Nephron (organoid): ENCODE data around the gene PRC1.
"Not testable (repeated sequence)": the region's sequence is repeated elsewhere in the genome, so short reads cannot be mapped to it uniquely, and the experiment has no call there.

Source experiments
- H3K27ac Mint-ChIP-seq, 3 experiments: 2 replicates each; pipeline ENCODE4 v1.8.0; 2020; ENCODE audit warnings: mixed read lengths in 3 of 3, mild to moderate bottlenecking in 2 of 3, moderate library complexity in 1 of 3
- H3K27me3 Mint-ChIP-seq: 2 replicates; pipeline ENCODE4 v1.8.0; 2021; ENCODE audit warnings: low read depth, mild to moderate bottlenecking, moderate library complexity, mixed read lengths
- H3K36me3 Mint-ChIP-seq: 2 replicates; pipeline ENCODE4 v1.8.0; 2020; ENCODE audit warnings: low read depth, mixed read lengths
- H3K4me1 Mint-ChIP-seq: 2 replicates; pipeline ENCODE4 v1.8.0; 2020; ENCODE audit warnings: mixed read lengths
- H3K4me3 Mint-ChIP-seq, 3 experiments: 2 replicates each; pipeline ENCODE4 v1.8.0; 2020; ENCODE audit warnings: mild to moderate bottlenecking in 3 of 3, mixed read lengths in 3 of 3, moderate library complexity in 2 of 3
- H3K9me3 Mint-ChIP-seq: 2 replicates; pipeline ENCODE4 v1.8.0; 2020; ENCODE audit warnings: mixed read lengths
- TF ChIP-seq, protein P1 (sequence below), 3 experiments: fragments of 200-600 bp; sonication (generic); IDR thresholded peaks; one replicate each; pipeline ENCODE4 v1.5.0; 2021; ENCODE audit warnings: antibody characterized with exemption in 3 of 3; ENCODE audit not compliant: unreplicated experiment in 3 of 3

The PRC1 gene

DNA sequence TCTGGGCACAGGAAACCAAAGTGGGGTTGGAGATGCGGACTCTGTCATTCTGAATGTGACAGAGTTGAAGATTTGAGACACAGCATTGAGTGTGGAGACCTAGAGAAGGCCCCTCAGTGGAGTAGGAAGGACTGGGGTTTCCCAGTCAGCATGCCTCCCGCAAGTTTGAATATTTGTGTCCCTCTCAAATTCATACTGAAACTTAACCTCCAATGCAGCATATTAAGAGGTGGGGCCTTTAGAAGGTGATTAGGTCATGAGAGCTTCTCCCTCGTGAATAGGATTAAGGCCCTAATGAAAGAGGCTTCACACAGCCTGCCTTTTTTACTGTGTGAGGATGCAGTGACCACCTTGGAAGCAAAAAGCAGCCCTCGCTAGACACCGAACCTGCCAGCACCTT is 70.0 kb downstream of the PRC1 start:
- peaks cover 16% of the 10 kb centered on the region for H3K36me3 Mint-ChIP-seq
- TF ChIP-seq, protein P1, sequence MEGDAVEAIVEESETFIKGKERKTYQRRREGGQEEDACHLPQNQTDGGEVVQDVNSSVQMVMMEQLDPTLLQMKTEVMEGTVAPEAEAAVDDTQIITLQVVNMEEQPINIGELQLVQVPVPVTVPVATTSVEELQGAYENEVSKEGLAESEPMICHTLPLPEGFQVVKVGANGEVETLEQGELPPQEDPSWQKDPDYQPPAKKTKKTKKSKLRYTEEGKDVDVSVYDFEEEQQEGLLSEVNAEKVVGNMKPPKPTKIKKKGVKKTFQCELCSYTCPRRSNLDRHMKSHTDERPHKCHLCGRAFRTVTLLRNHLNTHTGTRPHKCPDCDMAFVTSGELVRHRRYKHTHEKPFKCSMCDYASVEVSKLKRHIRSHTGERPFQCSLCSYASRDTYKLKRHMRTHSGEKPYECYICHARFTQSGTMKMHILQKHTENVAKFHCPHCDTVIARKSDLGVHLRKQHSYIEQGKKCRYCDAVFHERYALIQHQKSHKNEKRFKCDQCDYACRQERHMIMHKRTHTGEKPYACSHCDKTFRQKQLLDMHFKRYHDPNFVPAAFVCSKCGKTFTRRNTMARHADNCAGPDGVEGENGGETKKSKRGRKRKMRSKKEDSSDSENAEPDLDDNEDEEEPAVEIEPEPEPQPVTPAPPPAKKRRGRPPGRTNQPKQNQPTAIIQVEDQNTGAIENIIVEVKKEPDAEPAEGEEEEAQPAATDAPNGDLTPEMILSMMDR (IDR thresholded peaks at IDR 0.05; ENCODE audit: unreplicated experiment in 3 of 3): no peak
- no peak overlapping the region for H3K4me3 Mint-ChIP-seq

DNA sequence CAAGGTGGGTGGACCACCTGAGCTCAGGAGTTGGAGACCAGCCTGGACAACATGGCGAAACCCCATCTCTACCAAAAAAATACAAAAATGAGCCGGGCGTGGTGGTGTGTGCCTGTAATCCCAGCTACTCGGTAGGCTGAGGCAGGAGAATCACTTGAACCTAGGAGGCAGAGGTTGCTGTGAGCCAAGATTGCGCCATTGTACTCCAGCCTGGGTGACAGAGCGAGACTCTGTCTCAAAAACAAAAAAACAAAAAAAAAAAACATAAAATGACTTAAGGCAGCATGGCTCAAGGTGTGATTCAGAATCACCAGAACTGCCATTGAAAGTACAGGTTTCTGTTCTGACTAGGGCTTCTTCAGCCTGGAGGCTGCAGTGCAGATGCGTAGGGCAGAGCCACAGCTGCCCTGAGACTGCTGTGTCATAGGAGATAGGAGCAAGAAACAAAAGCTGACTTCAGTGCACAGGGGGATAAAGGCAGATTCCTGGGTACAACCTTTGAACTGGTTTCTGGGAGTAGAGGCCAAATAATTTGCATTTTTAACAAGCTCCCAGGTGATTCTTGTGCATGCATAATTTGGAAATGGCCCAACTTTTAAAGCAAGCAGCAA is 71.5 kb downstream of the PRC1 start:
- not testable (repeated sequence) for H3K27me3 Mint-ChIP-seq, H3K27ac Mint-ChIP-seq, H3K4me1 Mint-ChIP-seq, H3K4me3 Mint-ChIP-seq, H3K9me3 Mint-ChIP-seq
- H3K36me3 Mint-ChIP-seq: peaks cover 25% of the 10 kb centered on the region

More for the DNA sequence above, 70.0 kb downstream of the PRC1 start:
- H3K4me1 Mint-ChIP-seq: no peaks in the 10 kb centered on the region
- no peak overlapping the region for H3K27ac Mint-ChIP-seq
- peaks cover 4% of the 10 kb centered on the region for H3K27me3 Mint-ChIP-seq
- H3K9me3 Mint-ChIP-seq: no peaks in the 10 kb centered on the region

DNA sequence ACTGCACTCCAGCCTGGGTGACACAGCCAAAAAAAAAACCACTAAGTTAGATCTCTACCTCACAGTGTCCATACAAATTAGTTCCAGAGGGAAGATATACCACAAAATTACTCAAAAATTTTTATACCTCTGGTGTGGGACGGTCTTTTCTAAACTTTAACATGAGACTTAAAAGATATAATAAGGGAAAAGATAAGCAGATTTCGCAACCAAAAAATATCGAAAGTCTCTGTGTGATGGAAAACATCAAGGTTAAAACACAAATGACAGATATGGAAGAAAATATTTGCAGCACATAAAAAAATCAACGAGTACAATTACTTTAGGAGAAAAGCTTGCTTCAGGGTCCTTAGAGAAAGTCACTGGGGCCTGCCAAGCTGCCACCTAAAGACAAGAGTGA is 72.4 kb downstream of the PRC1 start:
- Mint-ChIP-seq H3K27ac (no peak overlapping the region), H3K4me3 (no peak overlapping the region)
- TF ChIP-seq, protein P1 (IDR thresholded peaks at IDR 0.05; ENCODE audit: unreplicated experiment in 3 of 3): no peak

DNA sequence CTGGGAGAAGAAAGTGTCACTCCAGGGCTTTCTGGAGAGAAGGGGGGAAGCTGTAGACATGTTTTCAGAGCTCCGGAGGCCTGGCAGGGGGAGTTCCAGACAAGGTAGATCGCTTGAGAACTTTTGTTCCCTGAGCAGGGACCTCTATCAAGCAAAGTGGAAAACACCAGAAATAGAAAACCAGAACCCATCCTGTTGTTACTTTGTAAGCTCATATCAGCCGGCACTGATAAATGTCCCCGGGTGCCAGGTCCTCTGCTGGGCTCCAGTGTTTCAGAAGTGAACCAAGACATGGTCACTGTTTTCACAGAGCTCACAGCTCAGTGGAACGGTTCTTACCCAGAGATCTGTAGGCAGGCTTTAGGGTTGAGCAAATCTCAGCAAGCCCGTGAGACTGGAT is 75.5 kb downstream of the PRC1 start:
- H3K27ac Mint-ChIP-seq: no peak overlapping the region
- H3K4me1 Mint-ChIP-seq: peaks cover 12% of the 10 kb centered on the region
- peaks cover 4% of the 10 kb centered on the region for H3K27me3 Mint-ChIP-seq
- TF ChIP-seq, protein P1 (IDR thresholded peaks at IDR 0.05; ENCODE audit: unreplicated experiment in 3 of 3): no peak
- H3K36me3 Mint-ChIP-seq: peaks cover 46% of the 10 kb centered on the region
- no peaks in the 10 kb centered on the region for H3K9me3 Mint-ChIP-seq
- H3K4me3 Mint-ChIP-seq: no peak overlapping the region

More for the DNA sequence above, 72.4 kb downstream of the PRC1 start:
- no peaks in the 10 kb centered on the region for H3K4me1 Mint-ChIP-seq
- H3K36me3 Mint-ChIP-seq: peaks cover 33% of the 10 kb centered on the region
- peaks cover 4% of the 10 kb centered on the region for H3K27me3 Mint-ChIP-seq
- H3K9me3 Mint-ChIP-seq: no peaks in the 10 kb centered on the region

DNA sequence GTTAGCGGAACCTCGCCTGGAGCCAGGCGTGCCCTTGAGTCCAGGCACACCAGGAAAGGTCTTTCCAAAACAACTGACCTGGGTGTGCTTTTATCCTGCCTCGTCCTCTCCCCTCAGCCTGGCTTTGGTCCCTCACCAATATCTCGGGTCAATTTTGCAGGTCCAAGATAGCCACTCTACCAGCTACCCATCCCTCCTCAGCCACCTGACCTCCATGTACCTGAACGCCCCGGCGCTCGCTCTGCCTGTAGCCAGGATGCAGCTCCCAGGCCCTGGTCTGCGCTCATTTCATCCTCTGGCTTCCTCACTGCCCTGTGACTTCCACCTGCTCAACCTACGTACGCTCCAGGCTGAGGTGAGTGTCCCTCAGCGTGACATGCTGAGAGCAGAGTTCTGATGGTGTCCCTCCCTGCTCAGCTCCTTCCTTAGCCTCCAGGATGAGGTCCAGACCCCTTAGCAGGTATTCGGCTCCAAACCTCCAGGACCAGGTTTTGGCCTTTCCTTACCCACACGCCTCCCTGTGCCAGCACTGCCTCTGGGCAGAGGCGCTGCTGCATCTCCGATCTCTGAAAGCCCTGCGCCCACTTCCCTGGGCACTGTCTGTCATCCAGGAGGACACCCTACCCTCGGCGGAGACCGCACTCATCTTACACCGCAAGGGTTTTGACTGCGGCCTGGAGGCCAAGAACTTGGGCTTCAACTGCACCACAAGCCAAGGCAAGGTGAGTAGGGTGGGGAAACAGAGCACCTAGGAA is 76.1 kb downstream of the PRC1 start:
- peaks cover 4% of the 10 kb centered on the region for H3K27me3 Mint-ChIP-seq
- H3K36me3 Mint-ChIP-seq: peaks cover 49% of the 10 kb centered on the region
- H3K9me3 Mint-ChIP-seq: no peaks in the 10 kb centered on the region
- H3K4me1 Mint-ChIP-seq: peaks cover 12% of the 10 kb centered on the region
- no peak overlapping the region for H3K27ac Mint-ChIP-seq
- no peak overlapping the region for H3K4me3 Mint-ChIP-seq
- TF ChIP-seq, protein P1 (IDR thresholded peaks at IDR 0.05; ENCODE audit: unreplicated experiment in 3 of 3): no peak

DNA sequence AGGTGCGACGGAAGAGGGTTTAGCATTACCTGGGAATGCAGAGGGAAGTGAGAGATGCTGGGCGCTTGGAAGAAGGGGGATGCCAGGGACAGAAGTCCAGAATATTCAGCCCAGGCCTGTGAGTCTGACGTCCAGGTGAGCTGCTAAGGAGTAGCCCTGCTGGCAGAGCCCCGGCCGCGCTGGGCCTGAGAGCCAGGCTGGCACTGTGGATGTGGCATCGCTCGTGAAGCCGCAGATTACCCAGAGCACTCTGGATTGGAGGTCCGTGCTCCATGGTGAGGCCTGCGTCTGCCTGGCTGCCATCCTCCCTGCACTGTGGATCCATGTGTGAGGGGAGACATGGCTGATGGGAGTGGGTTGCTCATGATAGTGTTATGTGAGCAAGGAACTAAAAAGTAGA is 76.8 kb downstream of the PRC1 start:
- TF ChIP-seq, protein P1 (IDR thresholded peaks at IDR 0.05; ENCODE audit: unreplicated experiment in 3 of 3): no peak
- Mint-ChIP-seq H3K4me1 (peaks cover 12% of the 10 kb centered on the region), H3K9me3 (no peaks in the 10 kb centered on the region), H3K4me3 (no peak overlapping the region), H3K36me3 (peaks cover 52% of the 10 kb centered on the region), H3K27me3 (peaks cover 4% of the 10 kb centered on the region), H3K27ac (no peak overlapping the region)
